Hematopoietic multipotent progenitor cell (in vitro differentiated cells): ENCODE measurements around the gene BEST4. TPM values are rescaled to one million over a fixed set of nuclear protein-coding genes. Genes with fewer than 3 reads are reported as not detected.

Experiments
- small RNA-seq: library from RNA; depleted of rRNA; stranded (forward); fragments of <200 nt; gene quantifications from one replicate; pipeline ENCODE3, GENCODE V24; 2012
- total RNA-seq: library from RNA; depleted of rRNA; stranded (reverse); fragments of >200 nt; gene quantifications from one replicate; pipeline ENCODE4 v1.2.3, GENCODE V29; 2012

BEST4 gene
- total RNA-seq, 1 donor, result 0.27 TPM

Small RNAs within 50 kb of the gene (small RNA-seq; reads per million reads assigned to genes)
- gene SNORD38A, result 2,387 reads per million, percentile 99 among the genes with 10 or more reads in this experiment
- not detected for gene SNORD38B
- gene SNORD46, result 50.1 reads per million, percentile 96 among the genes with 10 or more reads in this experiment
- not detected for gene SNORD55

Other genes starting within 250 kb of the BEST4 start
- gene TMEM53, start 113.7 kb downstream of the BEST4 start, total RNA-seq, result 12.7 TPM
- 339 TPM for gene ARMH1, start 113.5 kb downstream of the BEST4 start, total RNA-seq
- gene RNU5D-1, start 57.0 kb downstream of the BEST4 start, total RNA-seq, result not detected
- 3.0 TPM for gene KIF2C, start 48.3 kb downstream of the BEST4 start, total RNA-seq
- 3,219 TPM for gene RPS8, start 12.6 kb downstream of the BEST4 start, total RNA-seq
- gene PLK3, start 12.2 kb upstream of the BEST4 start, total RNA-seq, result 48.5 TPM
- 2.2 TPM for gene DYNLT4, start 19.2 kb upstream of the BEST4 start, total RNA-seq
- gene BTBD19, start 20.4 kb upstream of the BEST4 start, total RNA-seq, result 3.5 TPM
- gene PTCH2, start 55.1 kb upstream of the BEST4 start, total RNA-seq, result 0.27 TPM
- 13.7 TPM for gene EIF2B3, start 198.4 kb upstream of the BEST4 start, total RNA-seq
- gene HECTD3, start 223.2 kb upstream of the BEST4 start, total RNA-seq, result 27.2 TPM
- 290 TPM for gene UROD, start 224.1 kb upstream of the BEST4 start, total RNA-seq